Measurements from ENCODE around the gene GXYLT2.

DNA sequence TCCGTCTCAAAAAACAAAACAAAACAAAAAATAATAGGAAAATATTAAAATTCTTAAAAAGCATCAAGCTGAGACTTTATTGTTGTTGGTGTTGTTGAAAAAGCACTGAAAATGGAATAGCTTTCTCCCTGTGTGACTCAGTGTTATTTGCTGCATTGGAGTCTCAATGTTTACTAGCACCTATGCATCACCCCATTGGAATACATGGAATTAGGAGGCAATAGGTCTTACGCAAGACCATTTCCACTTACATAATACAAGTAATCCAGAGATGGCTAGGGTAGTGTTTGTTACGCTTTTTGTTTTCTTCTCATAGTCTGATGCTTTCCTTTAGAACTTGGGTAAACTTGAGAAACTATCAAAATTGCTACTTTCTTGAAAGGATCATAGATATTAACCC, 15.2 kb downstream of the GXYLT2 start:
- TF ChIP-seq, protein P1, sequence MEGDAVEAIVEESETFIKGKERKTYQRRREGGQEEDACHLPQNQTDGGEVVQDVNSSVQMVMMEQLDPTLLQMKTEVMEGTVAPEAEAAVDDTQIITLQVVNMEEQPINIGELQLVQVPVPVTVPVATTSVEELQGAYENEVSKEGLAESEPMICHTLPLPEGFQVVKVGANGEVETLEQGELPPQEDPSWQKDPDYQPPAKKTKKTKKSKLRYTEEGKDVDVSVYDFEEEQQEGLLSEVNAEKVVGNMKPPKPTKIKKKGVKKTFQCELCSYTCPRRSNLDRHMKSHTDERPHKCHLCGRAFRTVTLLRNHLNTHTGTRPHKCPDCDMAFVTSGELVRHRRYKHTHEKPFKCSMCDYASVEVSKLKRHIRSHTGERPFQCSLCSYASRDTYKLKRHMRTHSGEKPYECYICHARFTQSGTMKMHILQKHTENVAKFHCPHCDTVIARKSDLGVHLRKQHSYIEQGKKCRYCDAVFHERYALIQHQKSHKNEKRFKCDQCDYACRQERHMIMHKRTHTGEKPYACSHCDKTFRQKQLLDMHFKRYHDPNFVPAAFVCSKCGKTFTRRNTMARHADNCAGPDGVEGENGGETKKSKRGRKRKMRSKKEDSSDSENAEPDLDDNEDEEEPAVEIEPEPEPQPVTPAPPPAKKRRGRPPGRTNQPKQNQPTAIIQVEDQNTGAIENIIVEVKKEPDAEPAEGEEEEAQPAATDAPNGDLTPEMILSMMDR (IDR thresholded peaks at IDR 0.05), result no peak
- peak in 1 of 2 donors; percentile 48 for TF ChIP-seq POLR2AphosphoS5 (IDR thresholded peaks at IDR 0.05)
- TF ChIP-seq POLR2A (IDR thresholded peaks at IDR 0.05), result no peak
